GM03348 (cell line): Measurements from ENCODE around the gene CIROP.

Experiments used
- DNase-seq: peaks from one replicate; pipeline ENCODE4 v3.0.0; 2012; ENCODE audit warnings: low spot score

CIROP gene

GRCh38 chr14:23051141-23052057, 53.4 kb downstream of the CIROP start:
- no peak for DNase-seq
